ENCODE results near the gene HSPA4.
"Not testable (repeated sequence)": the region's sequence is repeated elsewhere in the genome, so short reads cannot be mapped to it uniquely, and the experiment has no call there.

HSPA4 gene

DNA sequence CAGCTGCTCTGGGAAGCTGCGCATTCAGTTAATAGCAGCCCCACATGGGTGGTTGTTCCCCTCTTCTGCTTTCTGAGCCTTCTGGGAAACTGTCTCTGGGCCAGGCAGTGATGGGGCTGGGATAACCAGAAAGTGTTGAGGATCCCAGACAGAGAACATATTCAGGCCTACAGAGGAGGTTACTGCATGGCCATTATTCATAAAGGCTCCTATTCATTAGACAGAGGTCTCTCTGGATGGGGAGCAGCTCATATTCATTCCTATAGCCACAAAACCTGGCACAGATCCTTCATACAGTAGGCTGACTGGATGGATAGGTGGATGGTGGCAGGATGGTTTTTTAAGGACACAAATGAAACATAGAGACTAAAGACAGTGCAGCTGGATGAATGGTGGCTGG is 76.3 kb downstream of the HSPA4 start:
- no peak for DNase-seq

- DNase-seq = no peak
Measured at GRCh38 chr5:133129289-133129688, 77.5 kb downstream of the HSPA4 start.

GRCh38 chr5:133129950-133130349 is 78.1 kb downstream of the HSPA4 start:
- DNase-seq = no peak

DNA sequence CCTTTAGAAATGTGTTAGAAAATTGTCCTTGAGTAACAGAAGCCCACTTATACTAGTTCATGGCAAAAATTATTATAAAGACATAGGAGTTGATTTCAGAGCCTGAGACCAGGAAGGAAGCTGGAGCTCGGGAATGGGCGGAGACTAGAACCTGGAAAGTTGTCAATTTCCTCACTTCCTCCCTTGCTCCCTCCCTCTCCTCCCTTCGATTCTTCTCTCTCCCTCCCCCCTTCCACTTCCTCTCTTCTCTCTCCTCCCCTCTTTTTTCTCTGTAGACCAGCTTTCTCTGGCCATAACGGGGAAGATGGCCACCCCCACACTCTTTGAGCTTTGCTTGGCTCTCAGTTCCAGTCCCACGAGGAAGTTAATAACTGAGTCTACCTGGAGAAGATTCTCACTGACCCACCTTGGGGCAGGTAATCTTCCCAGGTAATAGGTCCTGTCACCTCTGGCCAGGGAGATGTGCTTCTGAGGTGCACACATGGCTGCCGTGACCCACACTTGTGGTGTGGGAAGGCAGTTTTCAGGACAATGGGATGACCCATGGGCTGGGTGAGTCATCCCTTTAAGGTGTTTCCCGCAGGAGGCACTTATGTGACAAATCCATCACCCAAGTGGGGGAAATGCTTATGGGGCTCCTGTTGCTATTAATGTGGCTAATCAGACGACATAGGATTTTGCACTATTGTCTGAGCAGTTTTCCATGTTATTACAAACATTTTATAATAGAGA is 78.7 kb downstream of the HSPA4 start:
- no peak for DNase-seq

- DNase-seq = no peak
Measured at GRCh38 chr5:133132717-133133116, 80.9 kb downstream of the HSPA4 start.

GRCh38 chr5:133133241-133133640 is 81.4 kb downstream of the HSPA4 start:
- DNase-seq = not testable (repeated sequence)

DNA sequence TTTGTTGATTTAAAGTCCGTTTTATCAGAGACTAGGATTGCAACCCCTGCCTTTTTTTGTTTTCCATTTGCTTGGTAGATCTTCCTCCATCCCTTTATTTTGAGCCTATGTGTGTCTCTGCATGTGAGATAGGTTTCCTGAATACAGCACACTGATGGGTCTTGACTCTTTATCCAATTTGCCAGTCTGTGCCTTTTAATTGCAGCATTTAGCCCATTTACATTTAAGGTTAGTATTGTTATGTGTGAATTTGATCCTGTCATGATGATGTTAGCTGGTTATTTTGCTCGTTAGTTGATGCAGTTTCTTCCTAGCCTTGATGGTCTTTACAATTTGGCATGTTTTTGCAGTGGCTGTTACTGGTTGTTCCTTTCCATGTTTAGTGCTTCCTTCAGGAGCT is 85.1 kb downstream of the HSPA4 start:
- not testable (repeated sequence) for DNase-seq

GRCh38 chr5:133140311-133140710 is 88.5 kb downstream of the HSPA4 start:
- no peak for DNase-seq

GRCh38 chr5:133141746-133142145 is 89.9 kb downstream of the HSPA4 start:
- no peak for DNase-seq

- DNase-seq = no peak
Measured at GRCh38 chr5:133142782-133143181, 91.0 kb downstream of the HSPA4 start.

GRCh38 chr5:133144245-133144981 is 92.6 kb downstream of the HSPA4 start:
- DNase-seq = no peak

DNA sequence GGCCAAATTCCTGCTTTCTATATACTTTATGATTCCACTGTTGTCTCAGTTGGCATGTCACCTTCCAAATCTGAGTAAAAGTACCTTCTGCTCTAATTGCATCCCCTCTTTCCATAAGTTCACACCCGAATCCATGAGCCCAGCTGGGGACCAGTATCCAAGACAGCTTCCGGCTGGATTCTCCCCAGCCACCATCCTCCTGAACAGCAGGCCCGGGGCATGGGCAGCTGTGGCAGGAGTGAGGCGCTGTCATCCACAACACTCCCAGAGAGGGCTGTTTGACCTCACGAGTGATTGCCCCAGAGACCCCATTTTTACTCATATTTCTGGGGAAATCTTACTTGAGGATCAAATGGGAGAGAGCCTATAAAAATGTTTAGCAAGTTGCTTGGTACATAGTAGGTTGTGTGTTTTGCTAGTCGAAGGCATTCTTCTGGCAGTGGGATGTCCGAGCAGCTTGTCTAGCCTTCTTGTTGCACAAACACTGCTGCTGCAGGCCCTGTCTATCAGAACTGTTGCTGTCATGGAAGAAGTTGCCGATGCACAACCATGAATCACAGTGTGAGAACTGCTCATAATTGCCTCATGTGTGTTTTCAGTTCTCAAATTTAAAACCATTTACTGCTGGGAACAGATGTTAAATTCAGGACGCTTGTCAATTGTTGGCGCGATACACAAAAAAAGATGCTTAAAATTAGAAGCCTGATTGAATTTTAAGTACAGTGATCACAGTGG is 93.8 kb downstream of the HSPA4 start:
- no peak for DNase-seq

DNA sequence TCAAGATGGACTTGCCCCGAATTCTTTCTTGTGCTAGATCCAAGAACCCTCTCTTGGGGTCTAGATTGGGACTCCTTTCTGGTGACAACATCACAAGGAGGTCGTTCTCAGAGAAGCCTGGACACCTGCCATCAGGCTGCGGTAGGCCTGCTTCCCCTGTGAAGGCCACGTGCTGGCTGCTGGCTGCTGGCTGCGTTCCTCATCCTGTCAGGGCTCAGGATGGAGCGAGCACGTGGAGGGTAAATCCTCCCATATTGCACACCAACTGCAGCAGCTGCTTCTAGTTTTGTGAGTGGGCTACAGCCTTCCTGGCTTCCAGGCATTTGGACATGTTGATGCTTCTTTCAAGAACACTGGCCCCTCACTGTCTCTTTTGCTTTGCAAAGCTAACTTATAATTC is 95.6 kb downstream of the HSPA4 start:
- DNase-seq = no peak

DNA sequence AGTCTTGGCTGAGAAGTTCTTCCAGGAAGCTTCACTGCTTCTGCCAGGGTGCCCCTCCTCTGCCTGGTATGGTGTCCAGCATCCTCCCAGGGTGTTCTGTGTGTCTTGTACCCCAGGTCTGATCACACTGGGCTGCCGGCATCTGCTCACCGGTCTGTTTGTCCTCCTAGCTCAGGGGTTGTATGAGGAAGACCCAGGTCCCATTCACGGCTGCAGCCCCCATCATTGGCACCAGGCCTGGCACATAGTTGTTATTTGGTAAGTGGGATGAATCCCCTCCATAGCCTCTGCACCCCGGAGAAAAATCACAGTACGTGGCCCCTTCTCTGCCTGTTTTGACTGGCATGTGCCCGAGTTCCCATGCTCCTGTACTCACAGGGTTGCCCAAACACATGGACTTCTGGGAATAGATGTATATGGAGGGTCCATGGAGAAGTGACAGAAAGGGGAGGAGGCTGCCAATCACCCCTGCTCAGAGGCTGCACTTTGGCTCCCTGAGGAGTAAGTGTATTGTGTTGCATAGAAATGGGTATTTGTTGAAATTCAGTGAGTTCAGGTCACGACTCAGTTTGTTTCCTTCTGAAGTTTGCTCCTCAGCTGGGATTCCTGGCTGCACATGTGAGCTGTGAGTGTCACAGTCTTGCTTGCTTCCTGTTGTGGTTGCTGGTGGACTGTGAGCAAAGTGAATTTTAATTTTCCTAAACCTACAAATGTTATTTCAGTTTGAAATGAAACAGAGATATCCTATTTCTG is 96.2 kb downstream of the HSPA4 start:
- DNase-seq = no peak

GRCh38 chr5:133149345-133149744 is 97.5 kb downstream of the HSPA4 start:
- DNase-seq = no peak

- no peak for DNase-seq
Measured at GRCh38 chr5:133150909-133151544, 99.2 kb downstream of the HSPA4 start.

DNA sequence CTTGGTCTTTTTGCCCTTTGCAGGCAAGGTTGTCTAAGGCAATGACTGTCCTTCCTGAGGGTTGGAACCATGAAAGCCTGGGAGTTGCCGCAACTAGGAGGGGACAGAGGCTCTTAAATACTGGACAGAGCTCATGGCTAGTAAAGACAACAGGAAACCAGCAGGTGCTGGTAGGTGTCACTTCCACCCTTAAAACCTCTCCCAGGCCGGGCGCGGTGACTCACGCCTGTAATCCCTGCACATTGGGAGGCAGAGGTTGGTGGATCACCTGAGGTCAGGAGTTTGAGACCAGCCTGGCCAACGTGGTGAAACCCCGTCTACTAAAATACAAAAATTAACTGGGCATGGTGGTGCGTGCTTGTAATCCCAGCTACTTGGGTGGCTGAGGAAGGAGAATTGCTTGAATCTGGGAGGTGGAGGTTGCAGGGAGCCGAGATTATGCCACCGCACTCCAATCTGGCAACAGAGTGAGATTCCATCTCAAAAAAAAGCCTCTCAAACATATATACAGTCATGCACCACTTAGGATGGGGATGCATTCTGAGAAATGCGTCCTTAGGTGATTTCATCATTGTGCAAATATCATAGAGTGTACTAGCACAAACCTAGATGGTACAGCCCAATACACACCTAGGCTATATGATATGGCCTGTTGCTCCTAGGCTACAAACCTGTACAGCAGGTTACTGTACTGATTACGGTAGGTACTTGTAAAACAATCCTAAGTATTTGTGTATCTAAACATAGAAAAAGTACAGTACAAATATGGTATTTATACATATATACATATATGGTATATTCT is 102.7 kb downstream of the HSPA4 start:
- no peak for DNase-seq

- DNase-seq = no peak
Measured at GRCh38 chr5:133155326-133155969, 103.6 kb downstream of the HSPA4 start.
